SKM-1 (cell line): ENCODE data around the gene LSM5.

Source experiments
- DNase-seq: peaks from one replicate; lab custom pipeline; 2025; ENCODE audit not compliant: unreplicated experiment; lab: John Stamatoyannopoulos, UW

The LSM5 gene

GRCh38 chr7:32462977-32463376 lies 27.2 kb downstream of the LSM5 start:
- DNase-seq = no peak

- DNase-seq = no peak
Measured at GRCh38 chr7:32462451-32462850, 27.7 kb downstream of the LSM5 start.

DNA sequence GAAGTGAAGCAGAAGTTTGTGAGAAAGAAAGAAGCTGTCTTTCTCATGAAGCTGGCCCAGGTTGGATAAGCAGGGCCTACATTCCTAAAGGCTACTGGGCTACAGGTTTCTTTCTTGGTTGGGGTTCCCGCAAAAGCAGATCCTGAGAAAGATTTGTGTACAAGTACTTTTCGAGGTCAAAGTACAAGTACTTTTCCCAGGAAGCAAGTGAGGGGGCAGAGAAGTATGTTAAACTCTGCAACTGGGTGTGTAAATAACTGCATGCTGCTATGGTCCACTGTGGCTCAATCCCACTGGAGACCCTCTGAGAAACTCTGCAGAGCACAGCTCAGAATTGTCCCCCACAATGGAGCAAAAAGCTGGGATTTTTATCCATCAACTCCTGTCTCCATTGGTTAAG lies 28.7 kb downstream of the LSM5 start:
- no peak for DNase-seq

GRCh38 chr7:32459788-32460187 lies 30.4 kb downstream of the LSM5 start:
- no peak for DNase-seq

DNA sequence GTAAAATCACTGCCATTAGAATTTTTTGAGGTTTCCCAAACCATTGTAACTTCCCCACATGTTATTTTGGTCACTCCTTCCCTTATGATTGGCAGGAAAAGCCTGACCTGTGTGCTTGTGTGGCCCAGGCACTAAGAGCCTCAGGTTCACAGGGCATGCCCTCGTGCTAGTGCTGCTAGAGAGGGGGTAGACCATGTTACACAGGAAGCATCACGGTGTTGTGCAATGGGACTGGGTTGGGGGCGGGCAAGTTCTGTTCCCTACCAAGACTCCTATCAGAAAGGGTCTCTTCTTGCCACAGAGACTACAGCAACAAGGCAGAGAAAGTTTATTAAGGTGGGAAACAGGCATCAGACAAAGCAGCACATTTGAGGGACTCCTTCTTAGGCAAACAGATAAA lies 32.2 kb downstream of the LSM5 start:
- no peak for DNase-seq

DNA sequence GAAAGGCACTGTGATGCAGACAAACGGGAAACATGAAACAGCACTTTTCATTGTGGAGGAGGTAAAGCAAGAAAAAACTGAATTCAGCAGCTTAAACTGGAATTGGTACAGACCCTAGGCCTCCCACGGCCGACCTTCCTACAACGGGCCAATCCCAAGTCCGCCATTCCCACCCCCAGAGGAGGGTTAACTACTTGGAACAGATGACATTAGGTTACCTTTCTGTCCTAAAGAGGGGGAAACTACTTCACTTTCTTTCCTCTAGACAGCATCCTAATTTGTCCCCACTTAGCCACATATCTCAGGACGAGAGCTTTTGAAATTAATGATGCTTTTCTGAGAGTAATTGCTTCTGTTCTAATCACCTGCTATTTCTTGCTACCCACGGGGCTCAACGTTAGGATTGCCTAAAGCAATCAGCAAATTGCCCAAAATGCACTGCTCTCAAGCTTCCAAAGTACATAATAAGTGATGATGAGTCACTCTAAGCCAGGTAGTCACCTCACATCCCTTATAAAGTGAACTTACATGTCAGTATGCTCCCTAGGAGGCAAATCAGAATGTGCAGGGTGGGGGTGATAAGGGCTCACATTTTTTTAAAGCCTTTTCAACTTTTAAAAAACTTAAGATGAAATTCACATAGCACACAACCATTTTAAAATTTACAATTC lies 36.7 kb downstream of the LSM5 start:
- DNase-seq = no peak

GRCh38 chr7:32447218-32447617 lies 43.0 kb downstream of the LSM5 start:
- DNase-seq = no peak

DNA sequence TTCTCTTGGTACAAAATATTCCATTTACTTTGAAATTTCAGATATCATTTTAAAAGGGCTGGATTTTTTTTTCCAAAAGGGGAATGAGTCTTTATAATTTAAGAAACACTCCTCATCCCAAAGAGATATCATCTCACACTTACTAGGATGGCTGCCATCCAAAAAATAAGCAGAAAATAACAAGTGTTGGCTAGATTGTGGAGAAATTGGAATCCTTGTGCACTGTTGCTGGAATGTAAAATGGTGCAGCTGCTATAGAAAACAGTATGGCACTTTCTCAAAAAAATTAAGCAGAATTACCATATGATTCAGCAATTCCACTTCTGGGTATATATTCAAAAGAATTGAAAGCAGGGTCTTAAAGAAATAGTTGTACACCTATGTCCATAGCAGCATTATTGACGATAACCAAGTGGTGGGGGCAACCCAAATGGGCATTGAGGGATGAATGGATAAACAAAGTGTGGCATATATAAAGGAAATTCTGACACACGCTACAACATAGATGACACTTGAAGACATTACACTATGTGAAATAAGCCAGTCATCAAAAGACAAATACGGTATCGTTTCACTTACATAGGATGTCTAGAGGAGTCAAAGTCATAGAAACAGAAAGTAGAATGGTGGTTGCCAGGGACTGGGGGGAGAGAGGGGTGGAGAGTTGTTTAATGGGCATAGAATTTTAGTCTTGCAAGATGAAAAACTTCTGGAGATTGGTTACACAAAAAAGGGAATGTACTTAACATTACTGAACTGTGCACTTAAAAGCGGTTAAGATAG lies 53.8 kb downstream of the LSM5 start:
- DNase-seq = no peak
